GM18507 (cell line): ENCODE measurements around the gene CLRN1.
"Not testable (repeated sequence)": the region's sequence is repeated elsewhere in the genome, so short reads cannot be mapped to it uniquely, and the experiment has no call there.

Experiments
- DNase-seq: peaks from one replicate; pipeline ENCODE4 v3.0.0; 2011; ENCODE audit warnings: low read depth; ENCODE audit not compliant: insufficient read length; ENCODE audit errors: extremely low spot score
- FAIRE-seq: peaks from 2 replicates; lab custom pipeline; 2011; peaks lifted over from hg19 to GRCh38; lab: Jason Lieb, UNC

The CLRN1 gene

GRCh38 chr3:150972366-150973071 lies at the start of gene CLRN1:
CLRN1 (minus strand) TSS chr3:150972727; CDS start chr3:150972708, 19 bp downstream.
- no peak for FAIRE-seq

GRCh38 chr3:151016478-151016795 lies 43.9 kb upstream of the CLRN1 start:
- FAIRE-seq, result no peak
- no peak for DNase-seq

More at GRCh38 chr3:150972366-150973071, at the start of gene CLRN1:
- DNase-seq, result no peak

GRCh38 chr3:151015767-151016477 lies 43.4 kb upstream of the CLRN1 start:
- DNase-seq, result no peak
- no peak for FAIRE-seq

- DNase-seq, result no peak
- FAIRE-seq, result no peak
Observed at GRCh38 chr3:151015181-151015580, 42.7 kb upstream of the CLRN1 start.

- no peak for DNase-seq
- FAIRE-seq, result no peak
Observed at GRCh38 chr3:151014501-151015018, 42.0 kb upstream of the CLRN1 start.

GRCh38 chr3:151012753-151013152 lies 40.2 kb upstream of the CLRN1 start:
- DNase-seq (no peak), FAIRE-seq (no peak)

- no peak for FAIRE-seq
- DNase-seq, result no peak
Observed at GRCh38 chr3:151011427-151011826, 38.9 kb upstream of the CLRN1 start.

- FAIRE-seq (no peak), DNase-seq (no peak)
Observed at GRCh38 chr3:151009981-151010380, 37.5 kb upstream of the CLRN1 start.

- no peak for FAIRE-seq
- no peak for DNase-seq
Observed at GRCh38 chr3:151009430-151009829, 36.9 kb upstream of the CLRN1 start.

- DNase-seq, result no peak
Observed at GRCh38 chr3:151008699-151009098, 36.2 kb upstream of the CLRN1 start.

GRCh38 chr3:151003768-151004134 lies 31.2 kb upstream of the CLRN1 start:
- no peak for FAIRE-seq
- no peak for DNase-seq

More at GRCh38 chr3:151008699-151009098, 36.2 kb upstream of the CLRN1 start:
- no peak for FAIRE-seq

GRCh38 chr3:151003029-151003767 lies 30.7 kb upstream of the CLRN1 start:
- no peak for FAIRE-seq
- no peak for DNase-seq

GRCh38 chr3:151002003-151002981 lies 29.8 kb upstream of the CLRN1 start:
- DNase-seq (no peak), FAIRE-seq (no peak)

- DNase-seq (no peak), FAIRE-seq (no peak)
Observed at GRCh38 chr3:150998996-150999395, 26.5 kb upstream of the CLRN1 start.

GRCh38 chr3:150996731-150997130 lies 24.2 kb upstream of the CLRN1 start:
- FAIRE-seq (no peak), DNase-seq (no peak)

- no peak for DNase-seq
- FAIRE-seq, result no peak
Observed at GRCh38 chr3:150995510-150995909, 23.0 kb upstream of the CLRN1 start.

- DNase-seq (no peak), FAIRE-seq (no peak)
Observed at GRCh38 chr3:150989208-150989607, 16.7 kb upstream of the CLRN1 start.

GRCh38 chr3:150988395-150988794 lies 15.9 kb upstream of the CLRN1 start:
- not testable (repeated sequence) for FAIRE-seq, DNase-seq

GRCh38 chr3:150985711-150986110 lies 13.2 kb upstream of the CLRN1 start:
- no peak for DNase-seq

More at GRCh38 chr3:150985711-150986110, 13.2 kb upstream of the CLRN1 start:
- no peak for FAIRE-seq
